Activated CD4-positive, alpha-beta T cell treated with anti-CD3 and anti-CD28 coated beads for 36 hours (primary cell): ENCODE results near the gene PPP1R14B. TPM values are rescaled to one million over a fixed set of nuclear protein-coding genes. Genes with fewer than 3 reads are reported as not detected.

Experiments
- ATAC-seq: fragments of 200-7000 bp; cut with Tn5 transposase; one replicate; pipeline ENCODE4 v1.10.0; 2021; ENCODE audit warnings: mild to moderate bottlenecking, moderate library complexity
- CTCF ChIA-PET: fragments of 350-600 bp; sonication (Branson Sonifier 250); formaldehyde crosslinking; loops from one replicate; lab custom pipeline; 2021; ENCODE audit warnings: antibody characterized with exemption; lab: Charles Lee
- POLR2A ChIA-PET: fragments of 350-600 bp; sonication (Branson Sonifier 250); formaldehyde crosslinking; loops from one replicate; lab custom pipeline; 2021; ENCODE audit warnings: antibody characterized with exemption, inconsistent platforms; lab: Charles Lee
- DNase-seq: peaks from one replicate; pipeline ENCODE4 v3.0.0-alpha.2; 2020
- H3K27ac Mint-ChIP-seq: one replicate; pipeline ENCODE4 v1.8.0; 2021; ENCODE audit warnings: mixed read lengths
- H3K27me3 Mint-ChIP-seq: one replicate; pipeline ENCODE4 v1.8.0; 2021; ENCODE audit warnings: mixed read lengths
- H3K36me3 Mint-ChIP-seq: one replicate; pipeline ENCODE4 v1.8.0; 2021; ENCODE audit warnings: low read depth, mixed read lengths
- H3K4me1 Mint-ChIP-seq: one replicate; pipeline ENCODE4 v1.8.0; 2021; ENCODE audit warnings: mixed read lengths
- H3K4me3 Mint-ChIP-seq: one replicate; pipeline ENCODE4 v1.8.0; 2021; ENCODE audit warnings: mild to moderate bottlenecking, moderate library complexity, mixed read lengths
- H3K9me3 Mint-ChIP-seq: one replicate; pipeline ENCODE4 v1.8.0; 2021; ENCODE audit warnings: low read depth, mixed read lengths
- intact Hi-C, 2 experiments: fragments of 100-400 bp; cut with DNase I in 1 of 2; cut with micrococcal nuclease in 1 of 2; formaldehyde crosslinking; loops; one replicate each; pipeline versions ENCODE4 v1.14.2 to v1.15.1; 2022 to 2024; cut with DNase I, micrococcal nuclease
- total RNA-seq, 2 experiments: library from RNA; stranded (reverse); gene quantifications; one replicate each; pipeline ENCODE4 v1.2.3, GENCODE V29; 2021

PPP1R14B gene
- total RNA-seq, 2 experiments from 2014 or later, result 261 to 267 TPM

GRCh38 chr11:64258946-64259532 is 12.3 kb upstream of the PPP1R14B start:
- Mint-ChIP-seq H3K9me3 (no peaks in the 10 kb centered on the region), H3K4me3 (no peak overlapping the region), H3K27me3 (no peaks in the 10 kb centered on the region), H3K27ac (peak overlapping the region; percentile 40), H3K36me3 (peaks cover 7% of the 10 kb centered on the region), H3K4me1 (peaks cover 11% of the 10 kb centered on the region)
- CTCF ChIA-PET, result no interaction called here
- DNase-seq (no peak), ATAC-seq (no peak)
- POLR2A ChIA-PET, result no interaction called here
- intact Hi-C loops, result no loop called here

GRCh38 chr11:64258356-64258755 is 11.6 kb upstream of the PPP1R14B start:
- Mint-ChIP-seq H3K9me3 (no peaks in the 10 kb centered on the region), H3K27me3 (no peaks in the 10 kb centered on the region), H3K36me3 (peaks cover 7% of the 10 kb centered on the region), H3K4me1 (peaks cover 11% of the 10 kb centered on the region), H3K4me3 (no peak overlapping the region), H3K27ac (no peak overlapping the region)
- POLR2A ChIA-PET, result no interaction called here
- ATAC-seq (no peak), DNase-seq (no peak)
- CTCF ChIA-PET, result interaction anchor here (0.6 to 0.7 kb wide), 2 partner anchors 17 to 83 kb away, joined by 3 to 4 read pairs; partner anchors contain the start of gene FKBP2
- intact Hi-C loops, result no loop called here

DNA sequence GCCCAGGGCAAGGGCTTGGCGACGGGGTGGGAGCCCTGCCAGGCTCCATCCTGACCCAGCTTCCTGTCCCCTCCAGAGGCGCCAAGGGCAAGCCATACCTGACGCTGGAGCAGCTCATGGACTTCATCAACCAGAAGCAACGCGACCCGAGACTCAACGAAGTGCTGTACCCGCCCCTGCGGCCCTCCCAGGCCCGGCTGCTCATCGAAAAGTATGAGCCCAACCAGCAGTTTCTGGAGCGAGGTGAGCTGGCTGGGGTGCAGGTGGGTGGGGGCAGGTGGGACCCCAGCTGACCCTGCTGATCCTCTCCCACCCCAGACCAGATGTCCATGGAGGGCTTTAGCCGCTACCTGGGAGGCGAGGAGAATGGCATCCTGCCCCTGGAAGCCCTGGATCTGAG is 9.6 kb upstream of the PPP1R14B start:
- peaks cover 6% of the 10 kb centered on the region for H3K36me3 Mint-ChIP-seq
- no peak overlapping the region for H3K27ac Mint-ChIP-seq
- ChIA-PET POLR2A (no interaction called here), CTCF (interaction anchor here (1.1 to 1.6 kb wide), 3 partner anchors 11 to 48 kb away, joined by 3 read pairs; no protein-coding TSS in a partner anchor)
- no peak overlapping the region for H3K4me3 Mint-ChIP-seq
- H3K27me3 Mint-ChIP-seq, result no peaks in the 10 kb centered on the region
- DNase-seq (no peak), ATAC-seq (no peak)
- intact Hi-C loops, result no loop called here
- H3K4me1 Mint-ChIP-seq, result peaks cover 17% of the 10 kb centered on the region
- no peaks in the 10 kb centered on the region for H3K9me3 Mint-ChIP-seq

- H3K27ac Mint-ChIP-seq, result no peak overlapping the region
Measured at GRCh38 chr11:64255135-64256128, 8.7 kb upstream of the PPP1R14B start.

DNA sequence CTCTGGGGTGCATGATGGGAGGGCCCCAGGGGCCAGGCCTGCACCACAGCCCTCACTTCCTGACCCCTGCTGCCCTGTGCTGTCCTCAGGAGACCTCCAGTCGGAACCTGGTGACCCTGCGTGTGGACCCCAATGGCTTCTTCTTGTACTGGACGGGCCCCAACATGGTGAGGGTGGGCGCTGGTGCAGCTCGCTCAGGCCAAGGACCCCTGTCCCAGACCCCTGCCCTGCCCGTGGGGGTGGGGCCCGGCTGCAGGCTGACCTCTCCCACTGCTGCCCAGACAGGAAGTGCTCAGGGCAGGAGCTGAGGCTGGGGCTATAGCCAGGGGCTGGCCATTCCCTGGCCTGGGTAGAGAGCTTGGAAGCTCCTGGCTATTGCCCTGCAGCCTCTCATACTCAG is 7.6 kb upstream of the PPP1R14B start:
- Mint-ChIP-seq H3K4me1 (peaks cover 13% of the 10 kb centered on the region), H3K27ac (no peak overlapping the region), H3K36me3 (peaks cover 2% of the 10 kb centered on the region), H3K9me3 (no peaks in the 10 kb centered on the region), H3K27me3 (no peaks in the 10 kb centered on the region), H3K4me3 (no peak overlapping the region)
- DNase-seq, result no peak
- intact Hi-C loops, result no loop called here
- POLR2A ChIA-PET, result interaction anchor here (1.0 kb wide), 1 partner anchor 65 kb away, joined by 5 read pairs; no protein-coding TSS in a partner anchor
- no peak for ATAC-seq
- CTCF ChIA-PET, result interaction anchor here (1.2 to 1.3 kb wide), 2 partner anchors 14 to 47 kb away, joined by 3 read pairs; partner anchors contain the start of gene FERMT3

More at GRCh38 chr11:64255135-64256128, 8.7 kb upstream of the PPP1R14B start:
- DNase-seq, result no peak
- H3K27me3 Mint-ChIP-seq, result no peaks in the 10 kb centered on the region
- no peak overlapping the region for H3K4me3 Mint-ChIP-seq
- intact Hi-C loops, result no loop called here
- ChIA-PET CTCF (interaction anchor here (0.6 to 1.2 kb wide), 3 partner anchors 12 to 488 kb away, joined by 3 read pairs; no protein-coding TSS in a partner anchor), POLR2A (interaction anchor here (1.0 kb wide), 1 partner anchor 66 kb away, joined by 5 read pairs; no protein-coding TSS in a partner anchor)
- no peak for ATAC-seq
- H3K9me3 Mint-ChIP-seq, result no peaks in the 10 kb centered on the region
- peaks cover 6% of the 10 kb centered on the region for H3K36me3 Mint-ChIP-seq
- H3K4me1 Mint-ChIP-seq, result peaks cover 20% of the 10 kb centered on the region

DNA sequence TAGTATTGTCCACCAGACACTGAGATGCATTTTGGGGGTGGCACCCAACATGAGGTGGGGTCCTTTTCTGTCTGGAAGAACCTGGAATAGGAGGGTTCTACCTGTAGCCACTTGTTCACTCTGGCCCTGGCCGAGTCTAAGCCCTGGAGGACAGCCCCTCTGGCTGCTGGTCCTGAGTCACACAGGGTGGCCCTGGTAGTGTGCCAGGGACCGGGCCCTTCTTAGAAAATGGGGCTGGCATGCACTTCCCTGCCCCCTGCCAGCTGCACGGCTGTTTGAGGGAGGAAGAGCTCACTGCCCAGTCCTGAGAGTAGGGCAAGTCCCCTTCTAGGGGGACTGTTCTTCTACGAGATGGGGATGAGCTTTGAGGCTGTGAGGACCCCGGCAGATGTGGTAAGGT is 6.7 kb upstream of the PPP1R14B start:
- DNase-seq, result no peak

GRCh38 chr11:64253043-64253442 is 6.3 kb upstream of the PPP1R14B start:
- Mint-ChIP-seq H3K27me3 (no peaks in the 10 kb centered on the region), H3K4me1 (peaks cover 13% of the 10 kb centered on the region), H3K27ac (no peak overlapping the region), H3K4me3 (peak overlapping the region; percentile 84), H3K9me3 (no peaks in the 10 kb centered on the region), H3K36me3 (no peaks in the 10 kb centered on the region)
- ATAC-seq (no peak), DNase-seq (no peak)
- CTCF ChIA-PET, result interaction anchor here (0.7 to 1.4 kb wide), 4 partner anchors 10 to 640 kb away, joined by 3 to 8 read pairs (median 3); partner anchors contain the start of gene FERMT3
- intact Hi-C loops, result no loop called here
- POLR2A ChIA-PET, result no interaction called here

More for the DNA sequence above, 6.7 kb upstream of the PPP1R14B start:
- peak overlapping the region; percentile 84 for H3K4me3 Mint-ChIP-seq
- intact Hi-C loops, result no loop called here
- no peaks in the 10 kb centered on the region for H3K9me3 Mint-ChIP-seq
- ATAC-seq, result no peak
- no peaks in the 10 kb centered on the region for H3K27me3 Mint-ChIP-seq
- ChIA-PET CTCF (interaction anchor here (1.2 to 1.3 kb wide), 2 partner anchors 14 to 46 kb away, joined by 3 read pairs; partner anchors contain the start of gene FERMT3), POLR2A (no interaction called here)
- peaks cover 13% of the 10 kb centered on the region for H3K4me1 Mint-ChIP-seq
- no peak overlapping the region for H3K27ac Mint-ChIP-seq
- H3K36me3 Mint-ChIP-seq, result no peaks in the 10 kb centered on the region

GRCh38 chr11:64252003-64252872 is 5.5 kb upstream of the PPP1R14B start:
- ATAC-seq (no peak), DNase-seq (peak; percentile 52)
- no peaks in the 10 kb centered on the region for H3K27me3 Mint-ChIP-seq
- ChIA-PET POLR2A (interaction anchor here (0.6 kb wide), 1 partner anchor 65 kb away, joined by 3 read pairs; the partner anchor contains the start of genes PRDX5 and TRMT112), CTCF (interaction anchor here (0.5 to 3.2 kb wide), 15 partner anchors 10 to 1774 kb away, joined by 3 to 16 read pairs (median 3); partner anchors contain the start of genes CATSPER1, ESRRA and FKBP2)
- no peak overlapping the region for H3K27ac Mint-ChIP-seq
- no peaks in the 10 kb centered on the region for H3K9me3 Mint-ChIP-seq
- intact Hi-C loops, result no loop called here
- peak overlapping the region; percentile 84 for H3K4me3 Mint-ChIP-seq
- H3K36me3 Mint-ChIP-seq, result no peaks in the 10 kb centered on the region
- peaks cover 13% of the 10 kb centered on the region for H3K4me1 Mint-ChIP-seq

- POLR2A ChIA-PET, result interaction anchor here (0.6 kb wide), 1 partner anchor 66 kb away, joined by 3 read pairs; the partner anchor contains the start of genes PRDX5 and TRMT112
- Mint-ChIP-seq H3K27ac (no peak overlapping the region), H3K4me1 (peaks cover 15% of the 10 kb centered on the region), H3K9me3 (no peaks in the 10 kb centered on the region), H3K4me3 (peak overlapping the region; percentile 84), H3K27me3 (no peaks in the 10 kb centered on the region), H3K36me3 (no peaks in the 10 kb centered on the region)
- CTCF ChIA-PET, result interaction anchor here (0.6 to 3.2 kb wide), 11 partner anchors 10 to 1424 kb away, joined by 3 to 16 read pairs (median 5); partner anchors contain the start of genes ESRRA and FKBP2
- no peak for ATAC-seq
- no peak for DNase-seq
- intact Hi-C loops, result loop anchor here (1.0 kb wide), 3 partner anchors 18 to 53 kb away; partner anchors contain the start of gene GPR137 (in 1 of the 2)
Measured at GRCh38 chr11:64251753-64252002, 4.9 kb upstream of the PPP1R14B start.

DNA sequence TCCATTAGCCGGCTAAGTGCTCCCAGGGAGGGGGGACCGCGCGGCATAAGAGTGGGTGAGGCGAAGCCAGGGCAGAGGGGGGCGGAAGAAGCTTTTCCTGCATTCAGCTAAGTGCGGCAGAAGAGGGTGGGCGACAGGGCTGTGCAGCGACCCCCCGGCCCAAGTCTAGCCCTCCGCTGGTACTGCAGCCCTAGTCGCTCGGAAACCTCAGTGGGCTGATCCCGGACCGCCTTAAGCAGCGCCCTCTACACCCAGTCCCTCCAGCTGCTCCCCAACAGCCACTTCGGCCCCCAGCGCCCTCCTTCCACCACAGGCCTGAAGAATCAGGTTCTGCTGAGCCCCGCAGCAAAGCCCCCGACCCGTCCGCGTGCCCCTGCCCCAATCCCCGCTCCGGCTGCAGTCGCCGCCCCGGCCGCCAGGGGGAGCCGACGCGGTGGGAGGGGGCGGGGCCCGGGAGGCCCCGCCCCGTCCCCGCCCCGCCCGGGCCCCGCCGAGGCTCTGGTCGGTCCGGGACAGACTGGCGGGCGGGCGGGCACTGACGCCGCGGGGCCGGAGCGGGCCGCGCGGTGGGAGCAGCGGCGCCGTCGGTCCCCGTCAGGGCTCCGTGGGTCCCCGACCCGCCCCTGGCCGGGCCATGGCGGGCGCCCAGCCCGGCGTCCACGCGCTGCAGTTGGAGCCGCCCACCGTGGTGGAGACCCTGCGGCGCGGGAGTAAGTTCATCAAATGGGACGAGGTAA is 4.4 kb upstream of the PPP1R14B start, which contains the start of gene PLCB3:
Gene PLCB3, plus strand, starts transcription at position 515 of the 737 bp plus-strand sequence. Its CDS starts 120 bp downstream, at position 635.
- H3K4me1 Mint-ChIP-seq, result peaks cover 15% of the 10 kb centered on the region
- intact Hi-C loops, result loop anchor here (1.0 kb wide), 3 partner anchors 18 to 53 kb away; partner anchors contain the start of gene GPR137 (in 1 of the 2)
- no peaks in the 10 kb centered on the region for H3K9me3 Mint-ChIP-seq

More for the DNA sequence above, 4.4 kb upstream of the PPP1R14B start, which contains the start of gene PLCB3:
- ChIA-PET CTCF (interaction anchor here (0.6 to 3.2 kb wide), 15 partner anchors 10 to 1423 kb away, joined by 3 to 20 read pairs (median 5); partner anchors contain the start of genes ESRRA and FKBP2), POLR2A (no interaction called here)
- Mint-ChIP-seq H3K36me3 (no peaks in the 10 kb centered on the region), H3K4me3 (peak within 1 kb of the TSS; percentile 84), H3K27me3 (no peaks in the 10 kb centered on the region), H3K27ac (no peak within 1 kb of the TSS)
- DNase-seq (peak; percentile 78), ATAC-seq (peak; percentile 62)
